ENCODE results near the gene CRACDL. TPM values are rescaled to one million over a fixed set of nuclear protein-coding genes. Genes with fewer than 3 reads are reported as not detected.

CRACDL gene
- total RNA-seq, 4 donors from 2014 or later: 7.2 to 19.0 (median 15.4) TPM

DNA sequence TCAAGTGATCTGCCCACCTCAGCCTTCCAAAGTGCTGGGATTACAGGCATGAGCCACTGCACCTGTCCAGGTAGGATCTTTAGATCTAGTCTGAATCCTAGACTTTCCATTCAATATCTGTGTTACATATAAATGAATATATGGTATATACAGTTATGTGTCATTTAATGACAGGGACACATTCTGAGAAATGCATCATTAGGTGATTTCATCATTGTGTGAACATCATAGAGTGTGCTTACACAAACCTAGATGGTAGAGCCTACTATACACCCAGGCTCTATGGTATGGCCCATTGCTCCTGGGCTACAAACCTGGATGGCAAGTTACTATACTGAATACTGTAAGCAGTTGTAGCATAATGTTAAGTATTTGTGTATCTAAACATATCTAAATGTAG, 189.6 kb downstream of the CRACDL start:
- Histone ChIP-seq H3K4me1 (peaks cover 0 to 5% (median 3%) of the 10 kb centered on the region in 4 donors), H3K9me3 (no peaks in the 10 kb centered on the region), H3K27me3 (no peaks in the 10 kb centered on the region), H3K4me3 (no peak overlapping the region), H3K27ac (no peak overlapping the region), H3K36me3 (no peaks in the 10 kb centered on the region)
- no peak for DNase-seq (ENCODE audit: low spot score in 2 of 2)
- TF ChIP-seq EP300 (IDR thresholded peaks at IDR 0.05) (no peak), POLR2A (IDR thresholded peaks at IDR 0.05) (no peak)
- TF ChIP-seq, protein P1, sequence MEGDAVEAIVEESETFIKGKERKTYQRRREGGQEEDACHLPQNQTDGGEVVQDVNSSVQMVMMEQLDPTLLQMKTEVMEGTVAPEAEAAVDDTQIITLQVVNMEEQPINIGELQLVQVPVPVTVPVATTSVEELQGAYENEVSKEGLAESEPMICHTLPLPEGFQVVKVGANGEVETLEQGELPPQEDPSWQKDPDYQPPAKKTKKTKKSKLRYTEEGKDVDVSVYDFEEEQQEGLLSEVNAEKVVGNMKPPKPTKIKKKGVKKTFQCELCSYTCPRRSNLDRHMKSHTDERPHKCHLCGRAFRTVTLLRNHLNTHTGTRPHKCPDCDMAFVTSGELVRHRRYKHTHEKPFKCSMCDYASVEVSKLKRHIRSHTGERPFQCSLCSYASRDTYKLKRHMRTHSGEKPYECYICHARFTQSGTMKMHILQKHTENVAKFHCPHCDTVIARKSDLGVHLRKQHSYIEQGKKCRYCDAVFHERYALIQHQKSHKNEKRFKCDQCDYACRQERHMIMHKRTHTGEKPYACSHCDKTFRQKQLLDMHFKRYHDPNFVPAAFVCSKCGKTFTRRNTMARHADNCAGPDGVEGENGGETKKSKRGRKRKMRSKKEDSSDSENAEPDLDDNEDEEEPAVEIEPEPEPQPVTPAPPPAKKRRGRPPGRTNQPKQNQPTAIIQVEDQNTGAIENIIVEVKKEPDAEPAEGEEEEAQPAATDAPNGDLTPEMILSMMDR (IDR thresholded peaks at IDR 0.05): no peak

DNA sequence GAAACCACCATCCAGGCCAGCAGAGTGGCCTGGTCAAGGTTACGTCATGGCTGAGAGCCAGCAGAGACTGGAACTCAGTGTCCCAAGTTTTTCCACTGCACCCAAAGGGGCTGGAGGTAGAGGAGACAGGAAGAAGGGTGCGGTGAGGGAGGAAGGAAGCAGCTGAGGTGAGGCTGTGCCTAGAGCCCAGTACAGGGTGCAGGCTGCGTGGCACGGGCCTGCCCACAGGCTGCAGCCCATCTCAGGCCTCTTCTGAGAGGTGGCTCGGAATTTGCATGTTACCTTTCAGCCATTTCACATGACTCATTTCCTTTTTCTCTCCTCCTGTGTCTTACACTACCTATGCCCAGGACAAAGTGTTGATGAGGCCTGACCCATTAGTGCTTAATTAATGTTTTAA, 191.4 kb downstream of the CRACDL start:
- Histone ChIP-seq H3K27ac (no peak overlapping the region), H3K36me3 (no peaks in the 10 kb centered on the region), H3K9me3 (no peaks in the 10 kb centered on the region), H3K4me3 (no peak overlapping the region), H3K4me1 (peaks cover 0 to 5% (median 3%) of the 10 kb centered on the region in 4 donors), H3K27me3 (no peaks in the 10 kb centered on the region)
- TF ChIP-seq, protein P1 (IDR thresholded peaks at IDR 0.05): no peak
- TF ChIP-seq POLR2A (IDR thresholded peaks at IDR 0.05) (no peak), EP300 (IDR thresholded peaks at IDR 0.05) (no peak)
- 91 to 97% methylated on average over 5 of the region's 5 CpGs for WGBS, 2 donors
- DNase-seq (ENCODE audit: low spot score in 2 of 2): no peak

Small RNA genes within 50 kb of the gene (small RNA-seq; reads per million reads assigned to genes)
- gene RNU4-84P (not detected), gene RNU7-46P (not detected)

Other genes with a start within 250 kb of the CRACDL start
- gene MGAT4A, start 205.1 kb downstream of the CRACDL start, total RNA-seq: 10 to 100 TPM; 12.6 to 50.0 (median 16.1) TPM
- under 1 TPM in 1 of 4 donors, not detected in 3; 0.44 TPM for gene C2orf15, start 205.5 kb upstream of the CRACDL start, total RNA-seq
- gene TSGA10, start 218.7 kb upstream of the CRACDL start, total RNA-seq: 10 to 100 TPM in 2 of 4 donors, 1 to 10 TPM in 2; 6.5 to 12.9 (median 10.0) TPM
- gene LIPT1, start 218.7 kb upstream of the CRACDL start, total RNA-seq: 10 to 100 TPM in 1 of 4 donors, 1 to 10 TPM in 3; 2.7 to 10.0 (median 9.0) TPM
- gene MITD1, start 244.8 kb upstream of the CRACDL start, total RNA-seq: 10 to 100 TPM; 18.3 to 30.8 (median 27.2) TPM
- gene MRPL30, start 245.0 kb upstream of the CRACDL start, total RNA-seq: 10 to 100 TPM; 19.4 to 27.0 (median 21.7) TPM